ENCODE measurements around the gene LRRN4CL.
"Not testable (repeated sequence)": the region's sequence is repeated elsewhere in the genome, so short reads cannot be mapped to it uniquely, and the experiment has no call there.

DNA sequence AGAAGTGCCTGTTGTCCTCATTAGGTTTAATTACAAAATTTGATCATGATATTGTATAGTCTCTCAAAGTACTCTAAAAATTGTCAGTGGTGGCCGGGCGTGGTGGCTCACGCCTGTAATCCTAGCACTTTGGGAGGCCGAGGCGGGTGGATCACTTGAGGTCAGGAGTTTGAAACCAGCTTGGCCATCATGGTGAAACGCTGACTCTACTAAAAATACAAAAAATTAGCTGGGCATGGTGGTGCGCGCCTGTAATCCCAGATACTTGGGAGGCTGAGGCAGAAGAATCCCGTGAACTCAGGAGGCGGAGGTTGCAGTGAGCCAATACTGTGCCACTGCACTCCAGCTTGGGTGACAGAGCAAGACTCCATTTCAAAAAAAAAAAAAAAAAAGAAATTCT, 13.9 kb downstream of the LRRN4CL start:
- not testable (repeated sequence) for TF ChIP-seq TAF1 (IDR thresholded peaks at IDR 0.05; ENCODE audit: borderline replicate concordance, low read depth, low read length); POLR2AphosphoS5 (IDR thresholded peaks at IDR 0.05; ENCODE audit: low read depth, low read length); POLR2A (IDR thresholded peaks at IDR 0.05; ENCODE audit: low read depth, low read length)

Measured in GM12892 (cell line).